HG03025 (cell line): ENCODE results near the gene GTF2A1.
"Not testable (repeated sequence)": the region's sequence is repeated elsewhere in the genome, so short reads cannot be mapped to it uniquely, and the experiment has no call there.

Experiments used
- ATAC-seq: cut with Tn5 transposase; IDR thresholded peaks from one replicate; pipeline ENCODE4 v1.9.1; 2021; ENCODE audit warnings: mild to moderate bottlenecking, moderate library complexity; ENCODE audit not compliant: unreplicated experiment, low FRiP score

Gene GTF2A1

DNA sequence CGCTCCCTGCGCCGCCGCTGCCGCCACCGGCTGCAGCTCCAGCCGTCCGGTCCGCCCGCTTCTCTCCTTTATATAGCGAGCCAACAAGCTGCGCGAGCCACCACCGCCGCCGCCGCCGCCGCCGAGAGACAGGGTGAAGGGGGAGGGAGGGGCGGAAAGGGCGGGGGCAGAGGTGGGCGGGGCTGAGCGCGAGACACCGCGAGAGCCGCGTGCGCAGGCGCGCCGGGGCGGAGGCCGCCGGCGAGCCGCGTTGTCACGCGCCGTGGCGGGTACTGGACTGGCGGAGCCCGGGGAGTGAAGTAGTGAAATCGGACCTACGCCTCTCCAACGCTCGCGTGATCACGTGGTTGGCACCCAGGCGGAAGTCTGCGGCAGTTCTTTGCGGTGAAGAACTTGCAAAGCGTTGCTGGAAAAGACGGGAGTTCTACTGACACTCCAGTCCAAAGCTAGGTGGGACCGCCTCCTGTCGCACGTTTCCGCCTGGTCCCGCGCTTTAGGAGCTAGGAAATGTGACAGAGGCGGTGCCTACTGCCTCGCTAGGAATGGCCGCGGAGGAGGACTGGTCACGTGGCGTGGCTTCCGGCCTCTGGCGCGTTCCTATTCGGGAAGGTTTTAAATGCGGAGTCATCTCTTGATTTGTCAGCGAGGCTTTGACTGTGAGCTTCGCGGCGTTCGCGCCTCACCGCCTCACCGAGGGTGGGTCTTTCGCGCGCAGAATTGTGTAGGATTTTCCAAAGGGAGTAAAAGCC is at the start of gene GTF2A1:
Gene GTF2A1 (minus strand): TSS at position 130 of the 749 bp plus-strand sequence. CDS start 441 bp downstream, outside the sequence.
- ATAC-seq = peak; percentile 76

DNA sequence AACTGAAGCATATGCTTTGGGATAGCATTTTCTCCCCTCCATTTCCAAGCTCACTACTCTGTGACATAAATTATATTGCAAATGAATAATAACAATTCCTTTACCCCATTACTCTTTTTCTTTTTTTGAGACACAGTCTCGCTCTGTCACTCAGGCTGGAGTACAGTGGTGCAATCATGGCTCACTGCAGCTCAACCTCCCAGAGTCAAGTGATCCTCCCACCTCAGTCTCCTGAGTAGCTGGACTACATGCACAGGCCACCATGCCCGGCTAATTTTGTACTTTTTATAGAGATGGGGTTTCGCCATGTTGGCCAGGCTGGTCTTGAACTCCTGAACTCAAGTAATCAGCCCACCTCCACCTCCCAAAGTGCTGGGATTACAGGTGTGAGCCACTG is 49.2 kb upstream of the GTF2A1 start:
- no peak for ATAC-seq

- ATAC-seq = no peak
These were observed 48.6 kb upstream of the GTF2A1 start for GRCh38 chr14:81269100-81269978.

DNA sequence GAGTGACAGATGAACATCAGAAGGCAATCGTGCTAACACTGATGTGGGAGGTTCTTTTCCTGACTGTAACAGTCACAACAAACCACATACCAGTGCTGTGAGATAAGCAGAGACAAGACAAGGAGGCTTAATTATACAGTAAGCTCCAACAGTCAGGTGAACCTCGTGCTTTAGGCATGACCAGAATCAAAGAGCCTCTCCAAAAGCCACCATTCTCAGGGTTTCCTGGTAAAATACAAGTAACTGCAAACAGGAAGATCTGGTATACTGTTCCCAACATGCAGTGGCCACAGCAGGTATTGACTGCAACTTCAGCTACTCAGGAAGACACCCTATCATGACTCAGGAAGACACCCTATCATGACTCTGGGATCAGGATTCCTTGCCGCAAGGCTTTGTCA is 47.3 kb upstream of the GTF2A1 start:
- no peak for ATAC-seq

DNA sequence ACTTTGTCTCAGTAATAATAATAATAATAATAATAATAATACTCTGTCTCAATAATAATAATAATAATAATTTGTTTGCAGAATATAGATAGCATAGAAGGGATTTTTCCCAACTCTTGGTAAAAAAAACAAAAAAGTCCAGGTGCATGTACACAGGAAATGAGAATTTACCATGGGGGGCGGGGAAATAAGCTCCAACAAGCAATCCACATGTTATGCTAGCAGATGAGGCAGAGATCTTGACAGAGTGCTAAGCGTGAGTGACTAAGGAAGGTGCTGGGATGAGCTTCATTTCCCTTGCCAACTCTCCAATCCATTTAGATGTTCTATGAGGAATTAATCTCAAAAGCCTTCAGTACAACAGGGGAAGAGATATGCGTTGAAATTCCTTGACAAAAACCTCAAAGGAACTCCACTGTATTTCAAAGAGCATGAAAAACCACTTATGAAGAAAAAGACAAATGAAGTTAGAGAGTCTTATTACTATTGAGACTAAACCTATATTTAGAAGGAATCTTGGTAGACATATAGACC is 44.9 kb upstream of the GTF2A1 start:
- ATAC-seq = no peak

- ATAC-seq = no peak
These were observed 43.9 kb upstream of the GTF2A1 start for GRCh38 chr14:81264671-81265070.

DNA sequence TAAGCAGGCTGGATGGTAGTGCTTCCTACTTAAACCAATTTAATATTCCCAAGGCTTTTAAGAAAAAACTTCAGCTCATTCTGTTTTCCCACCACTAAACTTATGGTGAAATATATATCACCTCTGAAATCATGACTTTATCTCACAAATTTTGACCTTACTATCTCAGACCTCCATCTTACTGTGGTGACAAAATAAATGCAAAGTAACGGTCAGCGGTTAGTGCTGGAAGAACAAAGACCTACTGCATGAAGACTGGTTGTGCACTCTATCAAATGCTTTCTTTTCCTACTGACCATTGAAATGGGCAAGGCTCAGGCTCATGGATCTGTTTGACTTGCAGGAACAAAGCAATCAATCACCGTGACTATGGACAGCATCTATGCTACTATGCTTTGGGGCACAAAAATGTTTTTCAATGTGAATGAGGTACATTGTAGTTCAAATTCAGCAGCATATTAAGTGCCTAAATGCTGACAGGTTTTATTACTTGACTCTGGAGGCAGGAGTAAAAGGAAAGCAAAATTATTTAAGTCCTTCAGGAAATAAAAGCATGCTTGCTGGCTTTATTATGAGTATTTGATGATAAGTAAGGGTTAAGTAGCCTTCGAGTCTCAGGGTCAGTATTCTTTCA is 43.1 kb upstream of the GTF2A1 start:
- ATAC-seq = no peak

GRCh38 chr14:81261176-81261575 is 40.4 kb upstream of the GTF2A1 start:
- ATAC-seq = no peak

DNA sequence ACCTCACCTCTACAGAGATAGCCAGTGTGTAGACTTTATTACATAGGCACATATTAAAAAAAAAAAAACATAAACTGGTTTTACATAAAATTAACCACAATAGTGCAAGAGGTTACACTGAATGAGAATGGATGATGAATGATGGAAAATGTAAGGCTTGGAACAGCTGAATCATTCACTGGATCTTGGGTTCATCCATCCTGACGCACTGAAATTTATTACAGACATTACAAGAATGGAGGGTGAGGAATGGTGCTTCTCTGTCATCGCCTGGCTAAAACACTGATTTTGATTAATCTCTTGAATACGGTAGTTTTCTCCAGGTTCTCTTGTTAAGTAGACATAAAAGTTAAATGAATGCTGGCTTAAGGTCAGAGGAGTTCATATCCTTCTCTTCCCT is 40.0 kb upstream of the GTF2A1 start:
- ATAC-seq = no peak

- no peak for ATAC-seq
These were observed 35.7 kb upstream of the GTF2A1 start for GRCh38 chr14:81256289-81256960.

DNA sequence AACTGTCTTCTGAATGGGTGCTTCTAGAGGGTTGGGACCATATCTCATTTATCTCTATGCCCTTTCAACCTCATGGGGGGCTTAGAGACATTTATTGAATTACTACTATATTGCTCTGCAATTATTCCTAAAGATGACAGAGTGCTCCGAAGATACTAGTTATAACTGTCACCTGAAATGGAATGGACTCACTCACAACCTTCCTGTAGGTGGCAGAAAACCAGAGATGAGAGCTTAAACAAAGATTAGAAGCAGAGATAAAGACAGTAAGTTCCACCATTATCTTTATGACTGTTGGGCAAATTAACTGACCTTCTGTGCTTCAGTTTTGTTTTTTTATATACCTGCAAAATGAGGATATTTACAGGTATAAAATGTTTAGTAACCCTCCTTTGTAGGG is 31.5 kb upstream of the GTF2A1 start:
- no peak for ATAC-seq

GRCh38 chr14:81247271-81247766 is 26.6 kb upstream of the GTF2A1 start:
- no peak for ATAC-seq

DNA sequence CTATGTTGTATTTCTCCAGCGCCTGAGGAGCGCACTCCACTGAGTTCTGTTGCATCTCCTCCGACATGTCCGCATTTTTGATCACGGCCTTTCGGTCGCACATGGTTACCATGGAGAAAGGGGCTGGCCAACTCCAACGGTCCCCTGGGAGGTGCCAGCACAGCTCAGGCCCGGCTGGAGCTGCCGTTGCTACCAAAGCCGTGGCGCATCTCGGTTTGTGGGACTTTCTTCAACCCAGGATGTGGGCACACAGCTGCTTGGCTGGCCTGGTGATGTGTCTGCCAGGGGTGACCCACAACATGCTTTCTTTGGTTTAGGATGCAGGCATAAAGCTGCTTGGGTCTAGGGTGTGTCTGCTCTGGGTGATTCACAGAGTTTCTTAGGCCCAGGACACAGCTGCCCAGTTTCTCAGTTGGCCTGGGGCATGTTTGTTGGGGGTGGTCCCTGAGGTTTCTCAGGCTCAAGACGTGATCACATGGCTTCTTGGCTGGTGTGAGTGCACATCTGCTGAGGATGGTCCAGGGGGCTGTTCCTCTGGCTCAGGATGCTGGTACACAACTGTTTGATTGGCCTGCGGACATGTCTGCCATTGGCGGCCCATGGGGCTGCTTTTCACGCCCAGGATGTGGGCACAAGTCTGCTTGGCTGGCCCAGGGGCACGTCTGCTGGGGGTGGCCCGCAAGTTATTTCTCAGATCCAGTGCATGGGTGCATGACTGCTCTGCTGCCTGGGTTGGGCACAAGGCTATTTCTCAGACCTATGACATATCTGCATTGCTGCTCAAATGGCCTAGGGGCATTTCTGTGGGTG is 25.9 kb upstream of the GTF2A1 start:
- no peak for ATAC-seq

- no peak for ATAC-seq
These were observed 25.0 kb upstream of the GTF2A1 start for GRCh38 chr14:81245771-81246170.

DNA sequence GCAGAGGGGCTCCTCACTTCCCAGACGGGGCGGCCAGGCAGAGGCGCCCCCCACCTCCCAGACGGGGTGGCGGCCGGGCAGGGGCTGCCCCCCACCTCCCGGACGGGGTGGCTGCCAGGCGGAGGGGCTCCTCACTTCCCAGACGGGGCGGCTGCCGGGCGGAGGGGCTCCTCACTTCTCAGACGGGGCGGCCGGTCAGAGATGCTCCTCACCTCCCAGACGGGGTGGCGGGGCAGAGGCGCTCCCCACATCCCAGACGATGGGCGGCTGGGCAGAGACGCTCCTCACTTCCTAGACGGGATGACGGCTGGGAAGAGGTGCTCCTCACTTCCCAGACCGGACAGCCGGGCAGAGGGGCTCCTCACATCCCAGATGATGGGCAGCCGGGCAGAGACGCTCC is 23.7 kb upstream of the GTF2A1 start:
- ATAC-seq = not testable (repeated sequence)

GRCh38 chr14:81243499-81243898 is 22.7 kb upstream of the GTF2A1 start:
- ATAC-seq = no peak

- ATAC-seq = not testable (repeated sequence)
These were observed 16.1 kb upstream of the GTF2A1 start for GRCh38 chr14:81236849-81237248.

DNA sequence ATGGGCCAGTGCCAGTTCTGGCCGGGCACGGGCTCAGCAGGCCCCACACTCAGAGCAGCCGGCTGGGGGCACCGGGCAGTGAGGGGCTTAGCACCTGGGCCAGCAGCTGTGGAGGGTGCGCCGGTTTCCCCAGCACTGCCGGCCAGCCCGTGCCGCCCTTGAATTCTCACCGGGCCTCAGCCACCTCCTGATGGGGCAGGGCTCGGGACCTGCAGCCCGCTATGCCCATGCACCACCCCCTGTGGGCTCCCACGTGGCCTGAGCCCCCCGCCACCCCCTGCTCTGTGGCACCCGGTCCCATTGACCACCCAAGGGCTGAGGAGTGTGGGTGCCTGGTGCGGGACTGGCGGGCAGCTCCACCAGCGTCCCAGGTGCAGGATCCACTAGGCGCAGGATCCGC is 15.4 kb upstream of the GTF2A1 start:
- no peak for ATAC-seq

DNA sequence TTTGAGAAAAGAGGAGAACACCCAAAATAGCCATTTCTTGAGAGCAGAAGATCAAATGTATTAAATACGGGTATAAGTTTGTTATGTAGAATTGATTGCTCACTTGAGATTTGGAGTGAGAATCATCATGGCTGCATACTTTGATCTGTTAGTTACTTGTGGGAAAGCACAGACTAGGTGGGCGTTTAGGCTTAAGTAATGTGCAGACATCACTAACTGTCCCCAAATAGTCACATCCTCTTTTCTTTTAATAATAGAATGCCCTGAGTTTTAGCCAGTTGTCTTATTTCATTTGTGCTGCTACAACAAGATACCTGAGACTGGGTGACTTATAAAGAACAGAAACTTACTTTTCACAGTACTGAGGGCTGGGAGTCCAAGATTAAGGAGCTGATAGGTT is 14.3 kb upstream of the GTF2A1 start:
- ATAC-seq = no peak
